ENCODE data around the gene SETBP1.

Gene SETBP1

GRCh38 chr18:44730803-44731529 lies 50.3 kb downstream of the SETBP1 start:
- H3K4me2 ChIP-seq (ENCODE audit: low read length): peak overlapping the region; percentile 57; the same call in 1 of the 2 replicates

GRCh38 chr18:44731530-44732237 lies 51.0 kb downstream of the SETBP1 start:
- Histone ChIP-seq H3K27ac (ENCODE audit: low read depth, low read length, poor library complexity, severe bottlenecking) (peak overlapping the region; percentile 92), H3K9ac (ENCODE audit: low read length) (peak overlapping the region; percentile 59), H3K9me3 (ENCODE audit: low read length) (no peaks in the 10 kb centered on the region), H3F3A (ENCODE audit: insufficient read depth, low read length) (no peaks in the 10 kb centered on the region), H2AFZ (ENCODE audit: low read length) (peak overlapping the region; percentile 38; the same call in 1 of the 2 replicates), H3K79me2 (ENCODE audit: insufficient read depth, low read length) (no peaks in the 10 kb centered on the region), H3K4me3 (ENCODE audit: low read depth, low read length, poor library complexity, severe bottlenecking) (peak overlapping the region; percentile 36), H3K4me1 (ENCODE audit: insufficient read depth, low read length, severe bottlenecking) (peaks cover 62% of the 10 kb centered on the region), H4K20me1 (ENCODE audit: insufficient read depth, low read length) (no peaks in the 10 kb centered on the region), H3K4me2 (ENCODE audit: low read length) (peak overlapping the region; percentile 57; the same call in 1 of the 2 replicates), H3K9me2 (ENCODE audit: low read depth, low read length) (no peaks in the 10 kb centered on the region), H3K36me3 (ENCODE audit: insufficient read depth, low read length) (no peaks in the 10 kb centered on the region; the same call in 1 of the 2 replicates), H3K27me3 (ENCODE audit: insufficient read depth, low read length) (no peaks in the 10 kb centered on the region)
- TF ChIP-seq EZH2 (IDR thresholded peaks at IDR 0.05; ENCODE audit: borderline replicate concordance, low read length): no peak
- no peak for TF ChIP-seq CTCF (IDR thresholded peaks at IDR 0.05; ENCODE audit: low read length)

More at GRCh38 chr18:44730803-44731529, 50.3 kb downstream of the SETBP1 start:
- H4K20me1 ChIP-seq (ENCODE audit: insufficient read depth, low read length): no peaks in the 10 kb centered on the region
- no peaks in the 10 kb centered on the region for H3K27me3 ChIP-seq (ENCODE audit: insufficient read depth, low read length)
- H3K9ac ChIP-seq (ENCODE audit: low read length): peak overlapping the region; percentile 59; the same call in 1 of the 2 replicates
- no peak for TF ChIP-seq CTCF (IDR thresholded peaks at IDR 0.05; ENCODE audit: low read length)
- TF ChIP-seq EZH2 (IDR thresholded peaks at IDR 0.05; ENCODE audit: borderline replicate concordance, low read length): no peak
- no peaks in the 10 kb centered on the region for H3K9me3 ChIP-seq (ENCODE audit: low read length)
- H3K36me3 ChIP-seq (ENCODE audit: insufficient read depth, low read length): no peaks in the 10 kb centered on the region; the same call in 1 of the 2 replicates
- H2AFZ ChIP-seq (ENCODE audit: low read length): no peak overlapping the region
- no peak overlapping the region for H3K4me3 ChIP-seq (ENCODE audit: low read depth, low read length, poor library complexity, severe bottlenecking)
- peak overlapping the region; percentile 92 for H3K27ac ChIP-seq (ENCODE audit: low read depth, low read length, poor library complexity, severe bottlenecking)
- H3K4me1 ChIP-seq (ENCODE audit: insufficient read depth, low read length, severe bottlenecking): peaks cover 68% of the 10 kb centered on the region
- H3F3A ChIP-seq (ENCODE audit: insufficient read depth, low read length): no peaks in the 10 kb centered on the region
- H3K9me2 ChIP-seq (ENCODE audit: low read depth, low read length): no peaks in the 10 kb centered on the region
- no peaks in the 10 kb centered on the region for H3K79me2 ChIP-seq (ENCODE audit: insufficient read depth, low read length)

GRCh38 chr18:44732238-44732563 lies 51.5 kb downstream of the SETBP1 start:
- H3K27me3 ChIP-seq (ENCODE audit: insufficient read depth, low read length): no peaks in the 10 kb centered on the region
- H3K9ac ChIP-seq (ENCODE audit: low read length): peak overlapping the region; percentile 59; the same call in 1 of the 2 replicates
- H2AFZ ChIP-seq (ENCODE audit: low read length): peak overlapping the region; percentile 38; the same call in 1 of the 2 replicates
- H4K20me1 ChIP-seq (ENCODE audit: insufficient read depth, low read length): no peaks in the 10 kb centered on the region
- peak overlapping the region; percentile 57; the same call in 1 of the 2 replicates for H3K4me2 ChIP-seq (ENCODE audit: low read length)
- peak overlapping the region; percentile 92 for H3K27ac ChIP-seq (ENCODE audit: low read depth, low read length, poor library complexity, severe bottlenecking)
- peaks cover 60% of the 10 kb centered on the region for H3K4me1 ChIP-seq (ENCODE audit: insufficient read depth, low read length, severe bottlenecking)
- TF ChIP-seq CTCF (IDR thresholded peaks at IDR 0.05; ENCODE audit: low read length) (no peak), EZH2 (IDR thresholded peaks at IDR 0.05; ENCODE audit: borderline replicate concordance, low read length) (no peak)
- no peaks in the 10 kb centered on the region for H3F3A ChIP-seq (ENCODE audit: insufficient read depth, low read length)
- H3K4me3 ChIP-seq (ENCODE audit: low read depth, low read length, poor library complexity, severe bottlenecking): peak overlapping the region; percentile 36
- H3K9me3 ChIP-seq (ENCODE audit: low read length): no peaks in the 10 kb centered on the region
- H3K9me2 ChIP-seq (ENCODE audit: low read depth, low read length): no peaks in the 10 kb centered on the region
- H3K79me2 ChIP-seq (ENCODE audit: insufficient read depth, low read length): no peaks in the 10 kb centered on the region
- H3K36me3 ChIP-seq (ENCODE audit: insufficient read depth, low read length): no peaks in the 10 kb centered on the region; the same call in 1 of the 2 replicates
